Measurements from ENCODE around the gene MAMLD1. TPM values are rescaled to one million over a fixed set of nuclear protein-coding genes. Genes with fewer than 3 reads are reported as not detected.

Gene MAMLD1
- total RNA-seq, 4 donors from 2014 or later: 0.23 to 2.1 (median 0.96) TPM

- DNase-seq: no peak
- Histone ChIP-seq H3K27ac (no peak overlapping the region), H3K4me1 (no peaks in the 10 kb centered on the region), H3K27me3 (no peaks in the 10 kb centered on the region), H3K4me3 (no peak overlapping the region), H3K36me3 (no peaks in the 10 kb centered on the region), H3K9me3 (no peaks in the 10 kb centered on the region)
- WGBS, 2 donors: 20 to 36% methylated on average over 1 to 6 of the region's 6 CpGs
- TF ChIP-seq POLR2A (IDR thresholded peaks at IDR 0.05): no peak
- TF ChIP-seq CTCF (IDR thresholded peaks at IDR 0.05): no peak
- intact Hi-C loops (cut with DNase I): no loop called here
These were observed 119.6 kb downstream of the MAMLD1 start for GRCh38 chrX:150482537-150483206.

- H3K9me3 ChIP-seq: no peaks in the 10 kb centered on the region
- H3K4me1 ChIP-seq: no peaks in the 10 kb centered on the region
- DNase-seq: no peak
- H3K4me3 ChIP-seq: no peak overlapping the region
- no peaks in the 10 kb centered on the region for H3K36me3 ChIP-seq
- no peak for TF ChIP-seq CTCF (IDR thresholded peaks at IDR 0.05)
- TF ChIP-seq POLR2A (IDR thresholded peaks at IDR 0.05): no peak
- WGBS, 2 donors: 63 to 69% methylated on average over 6 to 8 of the region's 8 CpGs
- H3K27ac ChIP-seq: no peak overlapping the region
- intact Hi-C loops (cut with DNase I): no loop called here
- no peaks in the 10 kb centered on the region for H3K27me3 ChIP-seq
These were observed 120.4 kb downstream of the MAMLD1 start for GRCh38 chrX:150483356-150483985.

- TF ChIP-seq POLR2A (IDR thresholded peaks at IDR 0.05): no peak
- TF ChIP-seq CTCF (IDR thresholded peaks at IDR 0.05): peak in 5 of 6 experiments; percentile 36 to 61 (median 53)
- Histone ChIP-seq H3K27ac (no peak overlapping the region), H3K9me3 (no peaks in the 10 kb centered on the region), H3K27me3 (no peaks in the 10 kb centered on the region), H3K36me3 (no peaks in the 10 kb centered on the region), H3K4me3 (no peak overlapping the region), H3K4me1 (no peaks in the 10 kb centered on the region)
- WGBS, 2 donors: 38 to 67% methylated on average over 2 to 3 of the region's 3 CpGs
- intact Hi-C loops (cut with DNase I): no loop called here
- DNase-seq: no peak
These were observed 122.9 kb downstream of the MAMLD1 start for GRCh38 chrX:150486011-150486410.

- 62 to 90% methylated on average over 5 of the region's 5 CpGs for WGBS, 2 donors
- no peaks in the 10 kb centered on the region for H3K4me1 ChIP-seq
- no peak overlapping the region for H3K4me3 ChIP-seq
- no peak for TF ChIP-seq CTCF (IDR thresholded peaks at IDR 0.05)
- TF ChIP-seq POLR2A (IDR thresholded peaks at IDR 0.05): no peak
- intact Hi-C loops (cut with DNase I): no loop called here
- no peaks in the 10 kb centered on the region for H3K9me3 ChIP-seq
- no peaks in the 10 kb centered on the region for H3K27me3 ChIP-seq
- H3K27ac ChIP-seq: no peak overlapping the region
- no peaks in the 10 kb centered on the region for H3K36me3 ChIP-seq
- no peak for DNase-seq
These were observed 124.4 kb downstream of the MAMLD1 start for GRCh38 chrX:150487369-150488094.

All from esophagus squamous epithelium (tissue), 5 donors.